Measurements from ENCODE around the gene ANKRD13A.
"Not testable (repeated sequence)": the region's sequence is repeated elsewhere in the genome, so short reads cannot be mapped to it uniquely, and the experiment has no call there.

The ANKRD13A gene

GRCh38 chr12:110084314-110085015 is 85.2 kb downstream of the ANKRD13A start:
- Histone ChIP-seq H3K9me3 (ENCODE audit: control insufficient read depth, insufficient read depth, low read length) (no peaks in the 10 kb centered on the region), H3K9ac (ENCODE audit: low read depth, low read length) (no peak overlapping the region), H3K36me3 (ENCODE audit: insufficient read depth, low read length) (no peaks in the 10 kb centered on the region), H3K4me1 (ENCODE audit: insufficient read depth, low read length) (no peaks in the 10 kb centered on the region)

- not testable (repeated sequence) for H3K4me1 ChIP-seq (ENCODE audit: insufficient read depth, low read length); H3K36me3 ChIP-seq (ENCODE audit: insufficient read depth, low read length); H3K9me3 ChIP-seq (ENCODE audit: control insufficient read depth, insufficient read depth, low read length); H3K9ac ChIP-seq (ENCODE audit: low read depth, low read length)
Observed at GRCh38 chr12:110088216-110088615, 89.0 kb downstream of the ANKRD13A start.

- H3K9ac ChIP-seq (ENCODE audit: low read depth, low read length): no peak overlapping the region
- H3K4me1 ChIP-seq (ENCODE audit: insufficient read depth, low read length): no peaks in the 10 kb centered on the region
- no peaks in the 10 kb centered on the region for H3K36me3 ChIP-seq (ENCODE audit: insufficient read depth, low read length)
- no peaks in the 10 kb centered on the region for H3K9me3 ChIP-seq (ENCODE audit: control insufficient read depth, insufficient read depth, low read length)
Observed at GRCh38 chr12:110088936-110089335, 89.7 kb downstream of the ANKRD13A start.
